Esophagus squamous epithelium (tissue), 4 donors: Measurements from ENCODE around the gene NR3C2.

ENCODE experiments used
- CTCF ChIP-seq, 6 experiments: fragments of 450-650 bp in 4 of 6; fragments of 200-600 bp in 2 of 6; sonication (generic) in 2 of 6; IDR thresholded peaks; one replicate each; pipeline ENCODE4 v1.5.1; 2016 to 2019; ENCODE audit warnings: antibody characterized with exemption in 6 of 6, mild to moderate bottlenecking in 4 of 6, moderate library complexity in 4 of 6
- POLR2A ChIP-seq, 4 donors: fragments of 450-650 bp; IDR thresholded peaks; one replicate each; pipeline ENCODE4 v1.6.1; 2017; ENCODE audit warnings: antibody characterized with exemption in 4 of 4, mild to moderate bottlenecking in 4 of 4, moderate library complexity in 3 of 4

DNA sequence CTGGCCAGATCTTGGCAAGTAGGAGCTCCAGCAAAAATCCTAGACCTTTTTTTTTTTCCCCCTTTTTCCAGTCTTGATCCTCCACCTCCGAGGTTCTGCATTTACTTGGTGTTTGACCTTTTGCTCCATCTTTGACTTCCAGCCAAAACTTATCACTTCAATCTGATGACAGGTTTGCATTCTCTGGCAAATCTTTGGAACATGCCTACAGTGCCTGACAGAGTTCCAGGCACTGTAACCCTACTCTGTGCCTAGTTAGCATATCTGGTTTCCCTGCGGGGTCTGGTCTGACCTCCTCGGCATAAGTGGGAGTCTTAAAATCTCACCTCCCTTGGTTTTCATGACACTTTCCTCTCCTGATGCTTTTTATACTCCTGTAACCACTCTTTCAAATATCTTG, 39.4 kb upstream of the NR3C2 start:
- TF ChIP-seq CTCF (IDR thresholded peaks at IDR 0.05) (no peak), POLR2A (IDR thresholded peaks at IDR 0.05) (no peak)
